ENCODE results near the gene ANP32B.

The ANP32B gene

DNA sequence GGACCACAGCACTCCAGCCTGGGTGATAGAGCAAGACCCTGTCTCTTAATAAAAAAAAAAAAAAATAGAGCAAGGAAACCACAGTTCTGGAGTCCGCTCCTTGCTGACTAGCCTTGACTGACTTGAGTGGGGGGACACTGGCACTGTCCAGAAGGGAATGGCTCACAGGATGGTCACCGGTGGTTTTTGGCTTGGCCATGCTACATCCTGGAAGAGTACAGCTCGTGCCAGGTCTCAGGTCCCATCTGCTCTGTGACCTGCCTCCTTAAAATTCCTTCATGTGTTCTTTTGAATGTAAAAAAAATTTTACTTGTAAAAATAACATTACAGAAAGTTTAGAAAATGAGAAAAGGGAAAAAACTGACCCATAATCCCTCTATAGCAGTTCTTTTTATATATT, 79.0 kb downstream of the ANP32B start:
- TF ChIP-seq, protein P1, sequence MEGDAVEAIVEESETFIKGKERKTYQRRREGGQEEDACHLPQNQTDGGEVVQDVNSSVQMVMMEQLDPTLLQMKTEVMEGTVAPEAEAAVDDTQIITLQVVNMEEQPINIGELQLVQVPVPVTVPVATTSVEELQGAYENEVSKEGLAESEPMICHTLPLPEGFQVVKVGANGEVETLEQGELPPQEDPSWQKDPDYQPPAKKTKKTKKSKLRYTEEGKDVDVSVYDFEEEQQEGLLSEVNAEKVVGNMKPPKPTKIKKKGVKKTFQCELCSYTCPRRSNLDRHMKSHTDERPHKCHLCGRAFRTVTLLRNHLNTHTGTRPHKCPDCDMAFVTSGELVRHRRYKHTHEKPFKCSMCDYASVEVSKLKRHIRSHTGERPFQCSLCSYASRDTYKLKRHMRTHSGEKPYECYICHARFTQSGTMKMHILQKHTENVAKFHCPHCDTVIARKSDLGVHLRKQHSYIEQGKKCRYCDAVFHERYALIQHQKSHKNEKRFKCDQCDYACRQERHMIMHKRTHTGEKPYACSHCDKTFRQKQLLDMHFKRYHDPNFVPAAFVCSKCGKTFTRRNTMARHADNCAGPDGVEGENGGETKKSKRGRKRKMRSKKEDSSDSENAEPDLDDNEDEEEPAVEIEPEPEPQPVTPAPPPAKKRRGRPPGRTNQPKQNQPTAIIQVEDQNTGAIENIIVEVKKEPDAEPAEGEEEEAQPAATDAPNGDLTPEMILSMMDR (IDR thresholded peaks at IDR 0.05; ENCODE audit: control insufficient read depth, insufficient read depth, low read depth, low read length, missing control alignments) = no peak
- DNase-seq (ENCODE audit: low read depth) = no peak
- H3K4me3 ChIP-seq (ENCODE audit: control insufficient read depth, low read depth, low read length) = no peak overlapping the region

- TF ChIP-seq, protein P1 (IDR thresholded peaks at IDR 0.05; ENCODE audit: control insufficient read depth, insufficient read depth, low read depth, low read length, missing control alignments) = no peak
- H3K4me3 ChIP-seq (ENCODE audit: control insufficient read depth, low read depth, low read length) = no peak overlapping the region
- no peak for DNase-seq (ENCODE audit: low read depth)
Measured at GRCh38 chr9:98064623-98065392, 81.7 kb downstream of the ANP32B start.

Measured in AG09309 (cell line).